ENCODE measurements around the gene TMEM43. TPM values are rescaled to one million over a fixed set of nuclear protein-coding genes. Genes with fewer than 3 reads are reported as not detected.

Gene TMEM43
- total RNA-seq, 1 experiment from 2014 or later: 32.4 TPM

GRCh38 chr3:14157951-14158350 lies 33.1 kb downstream of the TMEM43 start:
- no peaks in the 10 kb centered on the region for H3K9me2 ChIP-seq (ENCODE audit: insufficient read depth)
- no peaks in the 10 kb centered on the region for H3K79me2 ChIP-seq (ENCODE audit: insufficient read depth, low read length)
- TF ChIP-seq ZBTB33 (IDR thresholded peaks at IDR 0.05; ENCODE audit: extremely low read depth, insufficient replicate concordance, low read length): no peak
- no peak for TF ChIP-seq SP1 (IDR thresholded peaks at IDR 0.05; ENCODE audit: low read depth)
- no peak for TF ChIP-seq POLR2AphosphoS5 (IDR thresholded peaks at IDR 0.05; ENCODE audit: low read depth, low read length)
- no peak for TF ChIP-seq EZH2phosphoT487 (IDR thresholded peaks at IDR 0.05; ENCODE audit: borderline replicate concordance)
- TF ChIP-seq ELF1 (IDR thresholded peaks at IDR 0.05; ENCODE audit: borderline replicate concordance, low read depth): no peak
- TF ChIP-seq ZNF274 (IDR thresholded peaks at IDR 0.05; ENCODE audit: low read depth, low read length): no peak
- TF ChIP-seq RAD21 (IDR thresholded peaks at IDR 0.05; ENCODE audit: low read depth): no peak
- no peak for TF ChIP-seq REST (IDR thresholded peaks at IDR 0.05; ENCODE audit: low read depth)
- ChIA-PET CTCF (no interaction called here), RAD21 (ENCODE audit: low non-redundant PET in 1 of 2, low total read pairs in 2 of 2, uncharacterized antibody in 2 of 2, unreplicated experiment in 2 of 2) (no interaction called here), POLR2A (no interaction called here)
- intact Hi-C loops (cut with micrococcal nuclease): no loop called here
- BruUV-seq (replicated peaks): no TSS peak
- H3K9ac ChIP-seq (ENCODE audit: low read length): no peak overlapping the region
- no peaks in the 10 kb centered on the region for H3K27me3 ChIP-seq (ENCODE audit: insufficient read depth, low read length)
- H3K27ac ChIP-seq (ENCODE audit: low read depth, low read length): no peak overlapping the region
- DNase-seq (ENCODE audit: low read depth, low spot score) (no peak), ATAC-seq (no peak)
- peaks cover 39 to 54% of the 10 kb centered on the region in 2 experiments for H3K36me3 ChIP-seq (ENCODE audit: control insufficient read depth in 1 of 2, insufficient read depth in 2 of 2, low read length in 2 of 2)
- H3K4me1 ChIP-seq (ENCODE audit: control insufficient read depth in 1 of 2, insufficient read depth in 2 of 2, low read length in 2 of 2): no peaks in the 10 kb centered on the region
- H3K9me3 ChIP-seq (ENCODE audit: control insufficient read depth in 1 of 2, insufficient read depth in 1 of 2, low read depth in 1 of 2, low read length in 2 of 2): peaks cover 7 to 8% of the 10 kb centered on the region in 2 experiments; a peak in 2 of 4 replicates
- no peaks in the 10 kb centered on the region for H4K20me1 ChIP-seq (ENCODE audit: insufficient read depth)
- H3K4me3 ChIP-seq (replicated peaks in 1 of 2; ENCODE audit: low read depth in 1 of 2, low read length in 2 of 2): no peak overlapping the region
- no peak overlapping the region for H3K4me2 ChIP-seq (ENCODE audit: low read length)
- no peak overlapping the region for H2AFZ ChIP-seq (ENCODE audit: low read depth, low read length, poor library complexity, severe bottlenecking)
